HG03064 (cell line): ENCODE data around the gene CARD11.

ENCODE experiments used
- ATAC-seq: cut with Tn5 transposase; IDR thresholded peaks from one replicate; pipeline ENCODE4 v1.9.1; 2021; ENCODE audit warnings: low read depth; ENCODE audit not compliant: unreplicated experiment

CARD11 gene

DNA sequence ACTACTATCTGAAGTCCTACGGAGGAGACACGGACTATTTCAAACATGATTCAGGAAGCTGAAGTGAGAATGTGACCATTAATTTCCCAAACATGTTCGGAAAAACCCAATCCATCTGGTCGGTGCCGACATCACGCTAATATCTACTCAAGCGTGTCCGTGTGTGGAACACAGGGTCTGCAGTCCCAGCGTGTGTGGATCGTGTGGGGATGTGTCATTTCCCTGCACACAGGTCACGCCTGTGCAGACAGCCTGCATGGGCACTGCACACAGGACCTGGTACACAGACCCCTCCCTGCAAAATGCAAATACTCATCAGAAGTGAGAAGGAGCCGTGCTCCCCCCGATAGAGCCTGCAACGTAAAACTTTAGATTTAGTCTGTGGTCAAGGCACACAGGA is 57.8 kb downstream of the CARD11 start:
- ATAC-seq: no peak

DNA sequence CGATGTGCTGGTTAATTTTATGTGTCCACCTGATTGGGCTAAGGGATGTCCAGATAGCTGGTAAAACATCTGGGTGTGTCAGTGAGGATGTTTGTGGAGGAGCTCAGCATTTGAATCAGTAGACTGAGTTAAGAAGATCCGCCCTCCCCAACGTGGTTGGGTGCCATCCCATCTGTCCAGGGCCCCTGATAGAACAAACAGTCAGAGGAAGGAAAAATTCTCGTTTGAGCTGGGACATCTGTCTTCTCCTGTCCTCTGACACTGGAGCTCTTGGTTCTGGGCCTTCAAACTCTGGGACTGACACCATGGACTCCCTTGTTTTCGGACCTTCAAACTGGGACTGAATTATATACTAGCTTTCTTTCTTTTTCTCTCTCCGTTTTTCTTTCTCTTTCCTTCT is 59.6 kb downstream of the CARD11 start:
- ATAC-seq: no peak

DNA sequence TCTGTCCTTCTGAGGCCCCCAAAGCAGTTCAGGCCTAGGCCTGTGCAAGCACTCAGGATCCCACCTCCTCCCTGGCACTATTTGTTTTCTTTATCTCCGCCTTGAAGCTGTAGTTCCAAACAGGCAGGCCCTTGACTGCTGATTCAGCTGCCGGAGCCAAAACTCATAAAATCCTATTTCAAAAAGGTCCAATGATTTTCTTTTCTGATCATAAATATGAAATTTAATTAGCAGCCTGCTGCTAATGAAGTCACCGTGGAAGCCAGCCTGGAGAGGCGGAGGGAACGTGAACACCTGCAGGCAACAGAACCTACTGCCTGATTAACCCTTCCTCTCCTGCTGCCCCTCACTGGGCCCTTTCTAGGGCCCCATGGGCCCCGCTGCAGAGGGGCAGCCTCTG is 60.1 kb downstream of the CARD11 start:
- no peak for ATAC-seq

DNA sequence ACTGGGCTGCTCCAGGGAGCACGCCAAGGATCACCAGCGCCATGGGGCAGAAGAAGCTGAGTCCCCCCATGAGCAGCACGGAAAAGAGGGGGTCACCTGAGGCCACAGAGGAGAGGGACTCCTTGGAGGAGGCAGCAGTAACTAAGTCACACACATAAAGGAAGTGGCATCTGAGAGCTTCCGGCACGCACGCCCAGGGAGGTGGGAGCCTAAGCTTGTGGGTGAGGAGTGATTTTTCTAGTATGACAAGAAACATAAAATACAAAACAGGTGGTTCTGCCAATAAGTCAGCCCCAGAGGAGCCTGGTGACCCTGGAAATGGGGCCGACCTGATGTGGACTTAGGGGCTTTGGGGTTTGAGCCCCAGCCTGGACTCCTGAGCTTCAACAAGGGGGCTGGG is 60.8 kb downstream of the CARD11 start:
- ATAC-seq: no peak

DNA sequence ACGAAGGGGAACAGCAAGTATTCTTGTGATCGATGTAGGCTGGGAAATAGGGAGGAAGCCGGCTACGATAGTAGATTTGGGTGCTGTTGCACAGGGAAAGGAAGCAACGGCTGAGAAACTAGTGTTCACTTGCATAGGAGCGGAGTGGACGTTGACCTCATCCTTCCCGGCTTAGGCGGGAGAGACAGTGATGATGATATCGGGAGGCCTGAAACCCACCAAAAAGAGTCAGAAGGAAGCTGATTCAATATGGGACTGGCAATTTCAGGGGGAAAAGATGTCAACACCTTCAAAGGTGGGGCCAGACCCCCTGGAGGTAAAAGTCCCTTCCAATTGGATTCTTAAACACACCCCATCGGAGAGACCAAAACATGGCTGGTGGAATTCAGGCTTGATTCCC is 61.3 kb downstream of the CARD11 start:
- ATAC-seq: no peak

DNA sequence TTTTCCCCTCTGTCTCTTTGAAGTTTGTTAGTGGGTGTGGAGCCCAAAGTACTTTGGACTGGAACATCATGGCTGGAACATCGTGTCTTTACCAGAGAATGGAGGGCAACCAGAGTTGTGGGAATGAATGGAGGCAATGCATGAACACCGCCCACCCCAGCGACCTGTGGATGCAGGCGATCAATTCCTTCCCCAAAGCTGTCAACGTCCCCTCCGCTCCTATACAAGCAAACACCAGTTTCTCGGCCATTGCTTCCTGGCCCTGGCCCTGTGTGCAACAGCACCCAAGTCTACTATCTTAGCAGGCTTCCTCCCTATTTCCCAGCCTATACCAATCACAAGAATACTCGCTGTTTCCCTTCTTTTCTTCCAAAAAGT is 62.6 kb downstream of the CARD11 start:
- ATAC-seq: no peak

DNA sequence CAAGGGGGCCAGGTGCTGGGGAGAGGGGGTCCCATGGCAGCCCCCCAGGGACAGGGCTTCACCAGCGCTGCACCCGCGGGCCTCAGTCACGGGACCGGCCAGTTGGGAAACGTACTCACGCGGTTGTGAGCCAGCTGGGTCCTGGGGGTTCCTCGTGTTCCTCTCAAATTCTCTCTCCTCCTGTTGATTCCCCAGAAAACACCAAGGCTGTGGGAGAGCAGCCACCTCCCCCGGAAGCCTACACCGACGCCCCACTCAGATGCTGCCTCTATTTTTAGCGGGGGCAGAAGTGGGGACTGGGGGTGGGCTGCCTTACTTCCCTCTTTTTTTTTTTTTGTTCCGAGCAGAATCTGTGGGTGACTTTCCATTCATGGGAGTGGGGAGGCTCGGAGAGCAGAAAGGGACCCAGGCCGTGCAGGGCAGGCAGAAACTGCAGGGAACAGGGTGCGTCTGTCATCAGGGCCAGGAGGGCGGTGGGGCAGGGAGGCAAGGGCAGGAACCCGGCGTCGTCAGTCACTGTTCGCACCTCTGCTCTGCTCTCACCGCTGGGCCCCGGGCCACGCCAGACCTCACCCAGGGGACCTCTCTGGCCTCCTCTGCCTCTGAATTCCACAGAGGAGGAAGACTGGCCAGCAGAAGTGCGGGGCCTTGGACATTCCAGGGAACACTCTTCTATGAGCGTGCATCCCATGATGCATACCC is 63.1 kb downstream of the CARD11 start:
- ATAC-seq: no peak

DNA sequence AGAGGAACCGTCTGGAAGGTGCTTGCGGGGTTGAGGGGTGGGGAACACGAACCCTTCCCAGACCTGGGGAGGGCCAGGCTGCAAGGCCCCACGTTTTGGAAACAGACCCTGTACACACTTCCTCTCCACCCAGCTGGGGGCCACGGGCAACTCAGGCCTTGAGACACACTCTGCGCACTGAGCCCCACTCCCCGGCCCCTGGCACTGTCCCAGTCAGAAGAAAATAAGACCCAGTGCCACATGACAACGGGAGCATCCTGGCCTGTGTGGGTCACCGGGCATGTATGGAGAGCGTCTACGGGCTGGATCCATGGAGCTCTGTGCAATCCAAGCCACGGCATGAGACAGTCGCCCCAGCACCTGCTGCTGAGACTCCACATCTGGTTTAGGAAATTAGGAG is 63.7 kb downstream of the CARD11 start:
- no peak for ATAC-seq

DNA sequence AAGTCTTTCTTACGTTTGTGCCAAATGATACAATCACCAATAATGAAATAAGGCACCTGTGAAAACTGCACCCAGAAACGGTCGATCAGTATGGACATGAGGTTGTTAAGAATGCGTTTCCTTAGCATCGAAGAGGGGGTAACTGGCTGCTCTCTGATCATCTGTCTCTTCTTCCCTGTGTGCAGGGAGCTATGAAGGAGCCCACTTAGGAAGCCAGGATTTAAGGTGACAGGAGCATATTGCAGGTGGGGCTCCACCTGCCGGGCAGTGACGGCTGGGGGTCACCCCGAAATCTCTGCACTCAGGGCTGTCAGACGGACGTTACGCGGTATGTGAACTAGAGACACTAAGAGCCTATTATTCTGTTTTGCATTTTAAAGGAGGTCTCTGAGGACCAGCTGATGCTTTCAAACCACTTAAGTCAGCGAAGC is 64.5 kb downstream of the CARD11 start:
- no peak for ATAC-seq

DNA sequence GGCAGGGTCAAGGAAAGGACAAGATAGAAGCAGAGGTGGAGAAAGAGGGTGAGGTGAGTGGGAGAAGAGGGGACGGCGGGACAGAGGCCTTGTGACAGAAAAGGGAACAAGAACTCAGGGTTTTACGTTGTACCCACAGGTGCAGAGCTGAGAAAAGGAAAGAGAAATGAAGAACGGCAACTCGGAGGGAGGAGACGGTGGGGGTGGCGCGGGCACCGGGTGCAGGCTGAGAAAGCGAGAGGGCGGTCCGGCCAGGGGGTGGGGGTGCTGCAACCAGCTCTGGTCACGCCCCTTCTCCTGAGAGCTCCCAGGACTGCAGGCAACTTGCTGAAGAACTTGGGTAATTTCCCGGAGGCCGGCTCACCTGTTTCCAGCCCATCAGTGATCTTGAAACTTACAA is 65.3 kb downstream of the CARD11 start:
- peak; percentile 84 for ATAC-seq

DNA sequence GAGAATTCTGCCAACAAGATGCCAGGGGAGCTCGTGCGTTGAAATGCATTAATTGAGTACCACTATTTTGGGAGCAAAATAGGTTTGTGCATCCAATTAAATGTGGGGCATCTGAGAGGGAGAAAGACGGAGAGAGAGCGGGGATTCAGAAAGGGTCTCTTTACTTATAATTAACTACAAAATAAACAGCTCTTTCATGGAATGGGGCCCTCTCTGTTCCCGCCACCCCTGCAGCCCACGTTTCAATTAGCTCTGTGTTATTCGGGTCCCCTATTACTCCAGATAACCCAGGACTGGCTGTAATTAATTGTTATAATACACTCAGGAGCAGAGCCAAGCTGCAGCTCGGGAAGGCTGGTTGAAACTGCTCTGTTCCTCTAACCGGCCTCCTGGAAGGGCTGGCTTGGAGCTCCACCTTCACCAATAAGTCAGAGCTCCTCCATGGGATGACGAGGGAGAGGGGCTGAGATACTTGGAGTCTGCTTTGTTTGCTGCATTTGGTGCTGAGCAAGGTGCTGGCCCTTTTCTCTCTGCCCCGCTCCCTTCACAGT is 67.8 kb downstream of the CARD11 start:
- ATAC-seq: no peak

DNA sequence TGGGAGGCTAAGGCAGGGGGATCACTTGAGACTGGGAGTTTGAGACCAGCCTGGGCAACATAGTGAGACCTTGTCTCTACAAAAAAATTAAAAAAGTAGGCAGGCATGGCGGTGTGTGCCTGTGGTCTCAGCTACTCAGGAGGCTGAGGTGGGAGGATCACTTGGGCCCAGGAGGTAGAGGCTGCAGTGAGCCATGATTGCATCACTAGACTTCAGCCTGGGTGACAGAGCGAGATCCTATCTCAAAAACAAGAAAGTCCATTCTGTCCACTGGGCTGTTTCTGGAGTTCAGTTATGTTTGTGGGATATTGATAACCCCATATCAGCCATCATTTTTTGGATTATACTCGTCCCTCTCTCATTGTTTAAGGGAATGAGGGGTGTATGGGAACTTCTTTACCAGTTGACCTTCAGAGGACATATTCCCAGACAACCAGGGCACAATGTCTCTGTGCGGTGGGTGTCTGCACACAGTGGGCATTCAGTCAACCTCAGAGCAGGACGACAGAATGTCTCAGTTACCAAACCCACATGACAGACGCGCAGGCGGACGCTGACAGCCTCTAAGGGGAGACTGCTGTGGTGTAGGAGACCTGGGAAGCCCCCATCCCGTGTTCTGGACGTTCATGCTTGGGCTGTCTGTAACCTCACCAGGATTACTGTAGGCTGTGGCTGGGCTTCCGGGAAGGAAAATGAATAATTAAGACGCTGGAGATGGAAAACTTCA is 69.4 kb downstream of the CARD11 start:
- no peak for ATAC-seq

DNA sequence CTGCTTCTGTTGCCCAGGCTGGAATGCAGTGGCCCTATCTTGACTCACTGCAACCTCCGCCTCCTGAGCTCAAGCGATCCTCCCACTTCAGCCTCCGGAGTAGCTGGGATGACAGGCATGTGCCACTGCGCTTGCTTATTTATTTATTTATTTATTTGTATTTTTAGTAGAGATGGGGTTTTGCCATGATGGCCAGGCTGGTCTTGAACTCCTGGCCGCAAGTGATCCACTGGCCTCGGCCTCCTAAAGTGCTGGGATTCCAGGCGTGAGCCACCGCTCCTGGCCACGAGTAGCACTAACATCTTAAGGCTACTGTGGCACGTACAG is 70.9 kb downstream of the CARD11 start:
- ATAC-seq: no peak

DNA sequence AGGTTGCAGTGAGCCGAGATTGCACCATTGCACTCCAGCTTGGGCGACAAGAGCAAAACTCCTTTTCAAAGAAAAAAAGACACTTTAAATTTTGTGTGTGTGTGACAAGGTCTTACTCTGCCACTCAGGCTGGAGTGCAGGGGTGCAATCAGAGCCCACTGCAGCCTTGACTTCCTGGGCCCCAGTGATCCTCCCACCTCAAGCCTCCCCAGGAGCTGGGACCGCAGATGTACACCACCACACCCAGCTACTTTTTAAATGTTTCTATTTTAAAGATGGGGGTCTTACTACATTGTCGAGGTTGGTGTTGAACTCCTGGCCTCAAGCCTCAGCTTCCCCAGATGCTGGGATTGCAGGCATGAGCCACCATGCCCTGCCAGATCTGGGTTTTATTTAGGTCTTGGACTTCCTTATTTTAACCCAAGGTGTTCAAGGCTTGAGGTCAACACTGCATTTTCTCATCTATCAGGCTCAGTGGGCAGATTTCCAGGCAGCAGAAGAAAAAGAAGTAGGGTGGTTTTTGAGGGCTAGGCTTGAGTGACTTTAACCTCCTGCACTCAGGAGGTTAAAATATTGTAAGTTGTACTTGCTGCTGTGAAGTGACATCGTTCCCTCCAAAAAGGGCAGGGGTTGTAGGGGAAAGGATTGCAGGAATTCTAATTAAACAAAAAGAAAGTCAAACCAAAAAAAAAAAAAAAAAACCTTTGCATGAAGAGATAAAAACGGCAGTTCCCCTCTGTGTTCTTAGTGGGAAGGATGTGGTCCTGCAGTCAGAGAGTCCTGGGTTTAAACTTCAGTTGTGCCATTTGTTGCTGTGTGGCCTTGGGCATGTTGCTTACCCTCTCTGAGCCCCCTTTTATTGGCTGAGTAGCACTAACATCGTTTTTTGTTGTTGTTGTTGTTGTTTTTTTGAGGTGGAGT is 71.5 kb downstream of the CARD11 start:
- ATAC-seq: peak; percentile 56

DNA sequence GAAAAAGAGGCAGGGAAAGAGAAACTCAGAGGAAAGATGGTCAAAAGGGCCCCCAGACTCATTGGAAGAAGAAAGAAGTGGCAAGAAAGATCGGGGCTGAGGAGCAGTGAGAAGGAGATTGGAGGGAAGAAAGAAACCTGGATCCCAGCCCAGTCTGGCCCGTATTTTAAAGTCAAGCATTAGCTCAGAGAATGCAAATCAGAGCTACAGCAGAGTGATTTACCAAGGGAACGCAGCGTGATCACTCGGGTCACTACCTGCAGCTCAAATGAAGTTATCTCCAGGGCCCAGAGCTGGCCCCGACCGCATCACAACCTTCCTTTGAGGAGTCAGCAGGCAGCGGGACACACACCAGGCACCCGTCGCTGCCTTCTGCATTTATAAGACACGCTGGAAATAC is 72.8 kb downstream of the CARD11 start:
- ATAC-seq: no peak

DNA sequence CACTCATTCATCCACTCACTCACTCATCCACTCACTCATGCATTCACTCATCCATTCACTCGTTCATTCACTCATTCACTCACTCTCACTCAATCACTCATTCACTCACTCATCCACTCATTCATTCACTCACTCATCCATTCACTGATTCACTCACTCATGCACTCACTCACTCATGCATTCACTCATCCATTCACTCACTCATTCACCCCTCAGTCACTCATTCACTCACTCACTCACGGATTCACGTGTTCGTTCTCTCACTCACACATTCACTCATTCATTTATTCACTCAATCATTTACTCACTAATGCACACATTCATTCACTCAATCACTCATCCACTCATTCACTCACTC is 73.4 kb downstream of the CARD11 start:
- no peak for ATAC-seq

DNA sequence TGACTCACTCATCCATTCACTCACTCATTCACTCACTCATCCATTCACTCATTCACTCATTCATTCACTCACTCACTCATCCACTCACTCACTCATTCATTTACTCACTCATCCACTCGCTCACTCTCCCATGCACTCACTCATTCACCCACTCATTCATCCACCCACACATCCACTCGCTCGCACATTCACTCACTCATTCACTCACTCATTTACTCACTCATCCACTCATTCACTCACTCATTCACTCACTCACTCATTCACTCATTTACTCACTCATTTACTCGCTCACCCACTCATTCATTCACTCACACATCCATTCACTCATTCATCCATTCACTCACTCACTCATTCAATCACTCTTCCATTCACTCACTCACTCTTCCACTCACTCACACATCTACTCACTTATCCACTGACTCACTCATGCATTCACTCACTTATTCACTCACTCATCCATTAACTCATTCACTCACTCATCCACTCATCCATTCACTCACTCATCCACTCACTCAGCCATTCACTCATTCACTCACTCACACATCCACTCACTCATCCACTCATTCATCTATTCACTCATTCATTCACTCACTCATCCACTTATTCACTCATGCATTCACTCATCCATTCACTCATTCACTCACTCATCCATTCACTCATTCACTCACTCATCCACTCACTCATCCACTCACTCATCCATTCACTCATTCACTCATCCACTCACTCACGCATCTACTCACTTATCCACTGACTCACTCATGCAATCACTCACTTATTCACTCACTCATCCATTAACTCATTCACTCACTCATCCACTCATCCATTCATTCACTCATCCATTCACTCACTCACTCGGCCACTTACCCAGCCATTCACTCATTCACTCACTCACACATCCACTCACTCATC is 74.0 kb downstream of the CARD11 start:
- ATAC-seq: no peak

DNA sequence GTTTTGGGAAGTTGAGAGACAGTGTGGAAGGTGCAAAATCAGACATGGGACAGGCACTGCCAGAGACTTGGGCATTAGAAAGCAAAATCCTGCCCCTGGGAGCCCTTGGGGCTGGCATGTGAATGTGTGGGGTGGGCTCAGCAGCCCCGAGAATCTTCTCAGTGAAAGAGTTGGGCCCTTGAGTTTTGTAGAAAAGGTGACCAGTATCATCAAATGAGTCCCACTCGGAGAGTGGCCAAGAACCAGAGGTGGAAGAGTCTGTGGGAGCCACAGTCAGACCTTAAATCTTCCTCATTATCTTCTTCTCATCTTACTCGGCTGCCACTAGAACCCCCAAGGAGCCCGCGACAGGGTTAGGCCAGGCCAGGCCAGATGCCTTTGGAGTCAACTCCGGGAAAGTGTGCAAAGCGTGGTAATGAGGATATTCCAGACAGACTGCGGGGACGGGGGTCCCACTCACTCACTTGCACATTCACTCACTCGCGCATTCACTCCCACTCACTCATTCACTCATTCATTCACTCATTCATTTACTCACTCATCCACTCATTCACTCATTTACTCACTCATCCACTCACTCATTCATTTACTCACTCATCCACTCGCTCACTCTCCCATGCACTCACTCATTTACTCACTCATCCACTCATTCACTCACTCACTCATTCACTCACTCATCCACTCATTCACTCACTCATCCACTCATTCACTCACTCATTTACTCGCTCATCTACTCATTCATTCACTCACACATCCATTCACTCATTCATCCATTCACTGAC is 74.9 kb downstream of the CARD11 start:
- no peak for ATAC-seq

DNA sequence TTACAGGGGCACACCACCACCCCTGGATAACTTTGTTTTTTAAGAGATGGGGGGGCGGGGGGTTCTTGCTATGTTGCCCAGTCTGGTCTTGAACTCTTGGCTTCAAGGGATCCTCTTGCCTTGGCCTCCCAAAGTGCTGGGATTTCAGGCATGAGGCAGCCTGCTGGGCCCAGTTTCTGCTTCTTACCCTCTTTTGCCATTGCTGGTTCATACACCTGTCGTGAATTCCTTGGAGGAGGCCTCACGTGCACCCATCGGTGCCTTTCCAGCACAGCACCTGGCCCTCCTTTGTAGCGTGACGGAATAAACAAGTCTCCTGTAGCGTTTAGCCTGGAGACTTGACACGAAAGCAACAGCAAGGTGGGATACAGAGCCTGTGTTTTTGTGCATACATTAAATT is 75.5 kb downstream of the CARD11 start:
- no peak for ATAC-seq

DNA sequence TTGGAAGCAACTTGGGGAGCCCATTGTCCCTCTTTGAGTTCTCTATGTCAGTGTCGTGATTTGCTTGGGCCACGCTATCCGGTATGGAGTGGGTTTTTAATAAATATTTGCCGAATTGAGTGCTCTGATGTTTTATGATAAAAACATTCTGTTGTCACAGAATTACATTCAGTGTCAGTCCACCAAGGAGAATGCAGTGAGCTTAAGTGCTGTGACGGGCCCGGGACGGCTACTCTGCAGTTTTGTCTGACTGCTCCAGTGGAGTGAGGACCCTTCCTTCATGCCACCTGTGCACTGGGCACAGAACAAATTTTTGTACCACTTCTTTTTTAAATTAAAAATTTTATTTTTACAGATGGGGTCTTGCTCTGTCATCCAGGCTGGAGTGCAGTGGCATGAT is 76.0 kb downstream of the CARD11 start:
- ATAC-seq: no peak
